Activated CD4-positive, alpha-beta memory T cell treated with anti-CD3 and anti-CD28 coated beads, Interleukin-2, amount 10 ng/mL, durations not matched to agents 7 days and 5 days (primary cell): ENCODE data around the gene CPE. TPM values are rescaled to one million over a fixed set of nuclear protein-coding genes. Genes with fewer than 3 reads are reported as not detected.
"Not testable (repeated sequence)": the region's sequence is repeated elsewhere in the genome, so short reads cannot be mapped to it uniquely, and the experiment has no call there.

Experiments
- CTCF ChIA-PET: fragments of 350-600 bp; sonication (Branson Sonifier 250); formaldehyde crosslinking; loops from one replicate; lab custom pipeline; 2021; ENCODE audit warnings: antibody characterized with exemption, inconsistent platforms; lab: Charles Lee
- POLR2A ChIA-PET: fragments of 350-600 bp; sonication (Branson Sonifier 250); formaldehyde crosslinking; loops from one replicate; lab custom pipeline; 2021; ENCODE audit warnings: antibody characterized with exemption; lab: Charles Lee
- DNase-seq: peaks from one replicate; pipeline ENCODE4 v3.0.0-alpha.2; 2020
- H3K27ac Mint-ChIP-seq: one replicate; pipeline ENCODE4 v1.8.0; 2021; ENCODE audit warnings: mild to moderate bottlenecking, mixed read lengths
- H3K27me3 Mint-ChIP-seq: one replicate; pipeline ENCODE4 v1.8.0; 2021; ENCODE audit warnings: mixed read lengths
- H3K36me3 Mint-ChIP-seq: one replicate; pipeline ENCODE4 v1.8.0; 2021; ENCODE audit warnings: low read depth, mixed read lengths
- H3K4me1 Mint-ChIP-seq: one replicate; pipeline ENCODE4 v1.8.0; 2021; ENCODE audit warnings: mixed read lengths
- H3K4me3 Mint-ChIP-seq: one replicate; pipeline ENCODE4 v1.8.0; 2021; ENCODE audit warnings: mild to moderate bottlenecking, mixed read lengths
- H3K9me3 Mint-ChIP-seq: one replicate; pipeline ENCODE4 v1.8.0; 2021; ENCODE audit warnings: mixed read lengths
- total RNA-seq, 2 experiments: library from RNA; stranded (reverse); gene quantifications; one replicate each; pipeline ENCODE4 v1.2.3, GENCODE V29; 2021

CPE gene
- total RNA-seq, 2 experiments from 2014 or later: not detected

DNA sequence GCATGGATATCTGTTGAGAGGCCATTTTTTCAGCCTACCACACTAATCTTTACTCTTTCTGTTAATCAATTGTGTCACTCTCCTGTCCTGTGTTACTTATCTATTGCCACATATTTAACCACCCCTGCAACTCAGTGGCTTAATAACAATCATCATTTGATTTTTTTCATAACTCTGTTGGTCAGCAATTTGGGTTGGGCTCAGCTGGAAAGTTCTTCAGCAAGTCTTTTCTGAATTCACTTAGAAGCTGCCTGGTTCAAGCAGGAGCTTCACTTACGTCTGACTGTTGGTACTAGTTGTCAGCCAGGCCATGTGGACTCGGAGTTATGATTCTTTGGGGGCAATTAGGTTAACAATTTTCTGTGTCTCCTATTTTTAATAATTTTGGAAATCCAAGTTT is 50.1 kb downstream of the CPE start:
- Mint-ChIP-seq H3K4me3 (no peak overlapping the region), H3K36me3 (no peaks in the 10 kb centered on the region), H3K9me3 (no peaks in the 10 kb centered on the region), H3K27ac (no peak overlapping the region), H3K27me3 (peaks cover 4% of the 10 kb centered on the region), H3K4me1 (no peaks in the 10 kb centered on the region)
- no peak for DNase-seq
- CTCF ChIA-PET: no interaction called here
- POLR2A ChIA-PET: no interaction called here

DNA sequence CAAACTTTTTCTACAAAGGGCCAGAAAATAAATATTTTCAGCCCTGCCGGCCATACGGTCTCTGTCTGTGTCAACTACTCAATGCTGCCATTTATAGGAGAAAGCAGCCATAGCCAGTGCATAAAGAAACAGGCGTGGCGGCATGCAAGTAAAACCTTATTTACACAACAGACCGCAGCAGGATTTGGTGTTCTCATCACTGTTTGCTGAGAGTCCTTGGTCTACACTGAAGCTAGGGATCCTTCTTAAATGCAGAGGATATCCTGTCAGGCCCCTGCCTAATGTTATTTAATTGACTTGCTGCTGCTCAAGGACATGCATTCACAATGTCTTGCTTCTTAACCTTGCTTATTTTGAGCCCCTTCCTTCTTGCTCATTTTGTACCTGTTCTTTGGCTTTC is 54.7 kb downstream of the CPE start:
- Mint-ChIP-seq H3K4me1 (no peaks in the 10 kb centered on the region), H3K9me3 (no peaks in the 10 kb centered on the region), H3K4me3 (no peak overlapping the region), H3K27ac (no peak overlapping the region), H3K36me3 (no peaks in the 10 kb centered on the region), H3K27me3 (peaks cover 2% of the 10 kb centered on the region)
- no peak for DNase-seq
- POLR2A ChIA-PET: no interaction called here
- CTCF ChIA-PET: interaction anchor here (1.3 kb wide), 1 partner anchor 321 kb away, joined by 3 read pairs; the partner anchor contains the start of gene TMEM192

DNA sequence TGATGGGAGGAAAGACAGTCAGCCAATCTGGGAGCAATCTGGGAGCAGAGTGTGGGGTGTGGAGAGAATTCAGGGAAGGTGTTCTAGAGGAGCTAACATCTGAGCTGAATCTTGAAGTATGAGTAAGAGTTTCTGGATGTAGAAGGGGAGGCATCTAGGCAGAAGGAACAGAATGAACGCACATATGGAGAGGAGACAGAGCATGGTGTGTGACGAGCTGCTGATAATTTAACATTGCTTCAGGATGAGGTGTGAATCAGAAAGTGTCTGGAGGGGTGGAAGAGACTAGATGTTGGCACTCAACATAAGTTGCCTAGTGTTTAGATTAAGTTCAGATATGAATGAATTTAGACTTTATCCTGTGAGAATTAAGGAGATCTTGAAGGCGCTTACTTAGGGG is 58.9 kb downstream of the CPE start:
- ChIA-PET CTCF (no interaction called here), POLR2A (no interaction called here)
- Mint-ChIP-seq H3K4me1 (no peaks in the 10 kb centered on the region), H3K36me3 (no peaks in the 10 kb centered on the region), H3K9me3 (no peaks in the 10 kb centered on the region), H3K4me3 (no peak overlapping the region), H3K27ac (no peak overlapping the region), H3K27me3 (peaks cover 2% of the 10 kb centered on the region)
- no peak for DNase-seq

DNA sequence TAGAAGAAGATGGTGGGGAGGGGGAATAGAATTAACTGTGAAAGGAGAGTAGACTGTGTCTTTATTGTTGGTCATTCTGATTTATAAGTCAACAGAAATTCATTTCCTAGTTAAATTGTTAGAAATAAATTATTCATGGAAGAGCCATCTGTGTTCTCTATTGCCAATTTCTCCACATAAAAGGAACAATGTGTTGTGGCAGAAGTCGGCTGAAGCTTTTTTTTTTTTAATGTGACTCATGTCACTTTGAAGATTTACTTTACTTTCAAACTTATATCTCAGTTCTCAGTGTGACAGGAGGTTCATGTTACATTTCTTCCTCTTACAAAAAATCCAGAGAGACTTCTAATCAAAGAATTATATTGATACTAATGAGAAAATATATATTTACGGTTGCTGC is 60.5 kb downstream of the CPE start:
- ChIA-PET POLR2A (no interaction called here), CTCF (interaction anchor here (0.7 kb wide), 1 partner anchor 308 kb away, joined by 3 read pairs; no protein-coding TSS in a partner anchor)
- DNase-seq: no peak
- Mint-ChIP-seq H3K27ac (no peak overlapping the region), H3K4me3 (no peak overlapping the region), H3K4me1 (no peaks in the 10 kb centered on the region), H3K36me3 (no peaks in the 10 kb centered on the region), H3K9me3 (no peaks in the 10 kb centered on the region), H3K27me3 (peaks cover 2% of the 10 kb centered on the region)

DNA sequence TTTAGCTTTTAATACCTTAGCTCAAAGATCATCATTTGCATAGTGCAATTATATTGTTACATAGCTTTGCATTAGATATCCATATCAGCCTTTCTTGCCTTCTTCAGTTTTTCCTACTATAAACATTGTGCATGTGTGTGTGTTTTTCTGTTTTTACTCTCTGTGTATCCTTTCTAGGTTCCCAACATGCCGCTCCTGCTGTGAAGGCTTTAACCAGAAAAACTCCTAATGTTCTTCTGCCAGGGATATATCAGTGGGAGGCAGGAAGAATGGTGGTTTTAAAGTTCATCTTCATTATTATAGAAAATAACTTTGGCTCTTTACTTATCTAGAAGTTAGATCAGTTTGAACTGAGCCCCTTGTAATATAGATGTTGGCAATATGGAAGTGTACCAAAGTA is 61.2 kb downstream of the CPE start:
- Mint-ChIP-seq H3K27me3 (no peaks in the 10 kb centered on the region), H3K4me1 (no peaks in the 10 kb centered on the region), H3K27ac (no peak overlapping the region), H3K9me3 (no peaks in the 10 kb centered on the region), H3K4me3 (no peak overlapping the region), H3K36me3 (no peaks in the 10 kb centered on the region)
- ChIA-PET CTCF (interaction anchor here (0.7 kb wide), 1 partner anchor 309 kb away, joined by 3 read pairs; no protein-coding TSS in a partner anchor), POLR2A (no interaction called here)
- DNase-seq: no peak

DNA sequence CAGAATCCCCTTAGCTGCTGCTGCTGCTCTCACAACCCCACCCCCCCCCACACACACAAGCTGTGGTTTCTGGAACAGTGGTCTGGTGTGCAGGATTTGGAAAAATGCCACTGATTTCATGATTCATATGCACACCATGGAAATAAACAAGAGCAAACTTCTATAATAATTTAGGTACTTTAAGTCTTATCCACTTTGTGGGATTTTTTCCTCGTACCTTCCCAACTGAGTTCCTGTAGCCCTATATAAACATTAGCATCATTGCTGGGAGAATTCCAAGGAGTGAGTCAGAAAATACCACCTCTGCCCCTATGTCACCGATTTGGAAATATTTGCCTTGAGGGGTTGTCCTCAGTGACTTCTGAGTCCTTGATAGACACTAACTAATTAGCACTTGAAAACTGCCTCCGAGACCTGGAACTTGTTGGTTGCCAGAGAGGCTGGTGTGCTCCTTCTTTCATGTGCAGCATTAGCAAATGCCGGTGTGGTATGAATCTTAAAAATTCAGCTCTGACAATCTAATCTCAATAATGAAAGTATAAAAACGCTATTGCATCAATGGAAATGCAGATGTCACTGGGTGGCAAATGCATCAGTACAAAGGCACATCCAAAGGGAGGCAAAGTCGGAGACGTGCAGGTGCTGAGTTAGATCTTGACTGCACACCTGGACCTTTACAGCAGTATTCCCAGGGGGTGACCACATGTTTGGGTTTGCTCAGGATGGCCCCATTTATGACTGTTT is 61.8 kb downstream of the CPE start:
- H3K36me3 Mint-ChIP-seq: no peaks in the 10 kb centered on the region
- CTCF ChIA-PET: no interaction called here
- no peaks in the 10 kb centered on the region for H3K27me3 Mint-ChIP-seq
- H3K4me3 Mint-ChIP-seq: no peak overlapping the region
- no peaks in the 10 kb centered on the region for H3K9me3 Mint-ChIP-seq
- no peak for DNase-seq
- no peaks in the 10 kb centered on the region for H3K4me1 Mint-ChIP-seq
- no peak overlapping the region for H3K27ac Mint-ChIP-seq
- POLR2A ChIA-PET: no interaction called here

DNA sequence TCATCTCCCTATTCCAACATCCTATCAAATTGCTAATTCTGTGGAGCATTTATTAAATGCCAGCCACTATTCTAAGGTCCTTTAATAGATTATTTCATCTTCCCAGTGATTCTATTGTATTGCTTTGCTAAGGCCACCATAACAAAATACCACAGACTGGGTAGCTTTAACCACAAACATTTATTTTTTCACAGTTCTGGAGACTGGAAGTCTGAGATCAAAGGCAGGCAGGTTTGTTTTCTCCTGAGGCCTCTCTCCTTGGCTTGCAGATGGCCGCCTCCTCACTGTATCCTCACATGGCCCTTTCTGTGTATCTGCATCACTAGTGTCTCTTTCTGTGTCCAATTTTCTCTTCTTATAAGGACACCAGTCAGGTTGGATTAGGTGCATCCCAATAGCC is 64.5 kb downstream of the CPE start:
- DNase-seq: no peak
- CTCF ChIA-PET: no interaction called here
- no peaks in the 10 kb centered on the region for H3K9me3 Mint-ChIP-seq
- H3K27ac Mint-ChIP-seq: no peak overlapping the region
- POLR2A ChIA-PET: no interaction called here
- no peaks in the 10 kb centered on the region for H3K4me1 Mint-ChIP-seq
- H3K27me3 Mint-ChIP-seq: no peaks in the 10 kb centered on the region
- no peaks in the 10 kb centered on the region for H3K36me3 Mint-ChIP-seq
- H3K4me3 Mint-ChIP-seq: no peak overlapping the region

DNA sequence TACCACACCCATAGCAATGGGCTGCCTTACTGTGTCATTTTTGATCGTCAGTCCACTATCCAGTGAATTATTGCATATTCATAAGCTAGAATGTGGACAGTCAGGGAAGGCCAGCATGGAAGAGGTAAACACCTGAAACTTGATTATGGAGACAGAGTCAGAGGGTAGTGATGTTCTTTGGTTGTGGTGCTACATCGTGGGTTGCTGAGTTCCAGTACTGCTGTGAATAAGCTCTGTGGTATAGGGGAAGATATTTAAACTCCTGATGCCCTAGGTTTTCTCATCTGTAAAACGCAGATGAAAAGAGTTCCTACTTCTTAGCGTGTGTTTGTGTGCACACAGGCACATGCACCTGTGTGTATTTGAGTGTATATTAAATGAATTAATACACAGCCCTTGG is 69.9 kb downstream of the CPE start:
- CTCF ChIA-PET: no interaction called here
- Mint-ChIP-seq H3K4me3 (no peak overlapping the region), H3K36me3 (no peaks in the 10 kb centered on the region), H3K9me3 (no peaks in the 10 kb centered on the region), H3K4me1 (peaks cover 4% of the 10 kb centered on the region), H3K27ac (no peak overlapping the region), H3K27me3 (peaks cover 4% of the 10 kb centered on the region)
- POLR2A ChIA-PET: no interaction called here
- no peak for DNase-seq

DNA sequence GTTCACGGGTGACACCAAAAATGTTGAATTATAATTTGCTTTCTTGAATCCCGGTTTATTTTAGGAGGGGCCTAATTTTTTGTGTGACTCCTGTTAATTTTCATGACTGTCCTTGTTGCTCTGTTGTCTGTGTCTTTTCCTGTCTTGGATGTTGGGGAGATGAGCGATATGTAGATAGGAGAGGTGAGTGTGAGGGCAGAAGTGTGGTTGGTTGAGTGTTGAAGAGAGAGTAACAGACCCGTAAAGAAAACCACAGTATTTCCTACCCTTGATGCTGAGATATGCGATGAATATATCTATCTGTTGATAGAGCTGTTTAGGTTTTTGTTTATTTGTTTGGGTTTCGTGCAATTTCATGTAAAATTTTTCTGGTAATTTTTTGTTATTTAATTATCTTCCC is 70.5 kb downstream of the CPE start:
- DNase-seq: no peak
- Mint-ChIP-seq H3K27me3 (peaks cover 6% of the 10 kb centered on the region), H3K9me3 (no peaks in the 10 kb centered on the region), H3K4me1 (peaks cover 4% of the 10 kb centered on the region), H3K36me3 (no peaks in the 10 kb centered on the region), H3K27ac (no peak overlapping the region), H3K4me3 (no peak overlapping the region)
- POLR2A ChIA-PET: no interaction called here
- CTCF ChIA-PET: no interaction called here

DNA sequence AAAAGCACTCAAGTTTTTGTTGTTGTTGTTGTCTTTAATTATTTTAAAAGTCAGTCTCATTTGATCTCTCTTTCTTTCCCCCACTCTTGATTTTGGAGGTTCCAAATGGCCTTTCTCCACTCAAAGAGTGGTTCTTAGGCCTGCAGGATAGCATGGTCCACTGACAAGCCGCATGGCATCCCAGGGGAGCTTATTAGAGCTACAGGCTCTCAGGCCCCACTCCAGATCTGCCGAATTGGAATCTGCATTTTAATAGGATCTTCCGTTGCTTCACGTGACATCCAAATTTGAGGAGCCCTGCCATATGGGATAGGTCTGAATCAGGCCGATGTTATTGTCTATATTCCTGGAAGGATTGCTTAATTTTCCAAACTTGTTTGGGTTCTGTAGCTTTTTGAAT is 72.1 kb downstream of the CPE start:
- Mint-ChIP-seq H3K27me3 (peaks cover 7% of the 10 kb centered on the region), H3K4me3 (no peak overlapping the region), H3K36me3 (no peaks in the 10 kb centered on the region), H3K9me3 (no peaks in the 10 kb centered on the region), H3K27ac (no peak overlapping the region), H3K4me1 (peaks cover 4% of the 10 kb centered on the region)
- ChIA-PET CTCF (no interaction called here), POLR2A (no interaction called here)
- no peak for DNase-seq

DNA sequence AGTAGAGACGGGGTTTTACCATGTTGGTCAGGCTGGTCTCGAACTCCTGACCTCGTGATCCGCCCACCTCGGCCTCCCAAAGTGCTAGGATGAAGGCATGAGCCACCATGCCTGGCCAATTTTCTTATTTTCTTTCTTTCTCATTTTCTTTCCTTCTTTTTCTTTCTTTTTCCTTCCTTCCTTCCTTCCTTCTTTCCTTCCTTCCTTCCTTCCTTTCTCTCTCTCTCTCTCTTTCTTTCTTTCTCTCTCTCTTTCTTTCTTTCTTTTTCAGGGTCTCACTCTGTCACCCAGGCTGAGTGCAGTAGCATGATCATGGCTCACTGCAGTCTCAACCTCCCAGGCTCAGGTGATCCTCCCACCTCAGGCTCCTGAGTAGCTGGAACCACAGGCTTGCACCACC is 74.3 kb downstream of the CPE start:
- H3K4me1 Mint-ChIP-seq, H3K36me3 Mint-ChIP-seq, POLR2A ChIA-PET, H3K27ac Mint-ChIP-seq, H3K4me3 Mint-ChIP-seq, H3K9me3 Mint-ChIP-seq, DNase-seq: not testable (repeated sequence)
- peaks cover 16% of the 10 kb centered on the region for H3K27me3 Mint-ChIP-seq
- CTCF ChIA-PET: interaction anchor here (1.3 kb wide), 1 partner anchor 75 kb away, joined by 5 read pairs; the partner anchor contains the start of gene CPE

DNA sequence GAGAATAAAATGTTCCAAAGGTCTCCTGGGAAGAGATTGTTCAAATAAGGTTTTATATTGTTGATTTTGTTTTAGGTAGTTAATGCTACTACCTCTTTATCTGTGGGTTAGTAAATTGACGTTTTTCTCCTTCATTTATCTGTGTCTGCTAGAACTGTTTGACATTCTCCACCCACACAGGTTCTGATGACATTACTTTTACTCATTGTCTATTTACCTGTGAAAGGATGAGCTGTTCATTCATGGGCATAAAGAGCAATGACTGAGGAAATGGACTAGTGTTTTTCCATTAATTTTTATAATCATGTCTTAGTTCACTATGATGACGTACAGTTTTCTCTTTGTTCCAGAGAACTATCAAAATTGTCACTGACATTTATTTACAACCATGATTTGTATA is 75.6 kb downstream of the CPE start:
- Mint-ChIP-seq H3K27me3 (peaks cover 15% of the 10 kb centered on the region), H3K4me3 (no peak overlapping the region), H3K4me1 (peaks cover under 1% of the 10 kb centered on the region), H3K36me3 (no peaks in the 10 kb centered on the region), H3K27ac (no peak overlapping the region), H3K9me3 (no peaks in the 10 kb centered on the region)
- ChIA-PET POLR2A (no interaction called here), CTCF (interaction anchor here (1.4 kb wide), 1 partner anchor 342 kb away, joined by 3 read pairs; the partner anchor contains the start of gene TMEM192)
- no peak for DNase-seq

DNA sequence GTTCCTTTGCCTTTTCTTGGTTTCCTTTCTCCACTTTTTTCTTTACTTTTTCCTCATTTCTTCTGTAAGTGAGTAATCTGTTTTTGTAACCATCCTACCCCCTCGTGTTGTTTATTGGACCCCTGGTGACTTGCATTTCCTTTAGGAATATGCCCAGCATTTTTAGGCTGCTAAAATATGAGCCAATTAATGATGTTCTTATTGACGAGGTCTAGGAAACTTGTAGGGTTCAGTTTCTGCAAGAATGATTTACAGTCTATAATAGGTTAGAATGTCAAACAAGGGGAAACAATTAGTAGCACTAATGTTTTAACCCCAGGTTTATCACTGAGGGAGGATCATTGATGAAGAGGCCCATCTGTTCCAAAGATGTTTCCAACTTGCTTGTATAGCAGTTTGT is 79.0 kb downstream of the CPE start:
- no peaks in the 10 kb centered on the region for H3K36me3 Mint-ChIP-seq
- CTCF ChIA-PET: no interaction called here
- no peaks in the 10 kb centered on the region for H3K4me1 Mint-ChIP-seq

DNA sequence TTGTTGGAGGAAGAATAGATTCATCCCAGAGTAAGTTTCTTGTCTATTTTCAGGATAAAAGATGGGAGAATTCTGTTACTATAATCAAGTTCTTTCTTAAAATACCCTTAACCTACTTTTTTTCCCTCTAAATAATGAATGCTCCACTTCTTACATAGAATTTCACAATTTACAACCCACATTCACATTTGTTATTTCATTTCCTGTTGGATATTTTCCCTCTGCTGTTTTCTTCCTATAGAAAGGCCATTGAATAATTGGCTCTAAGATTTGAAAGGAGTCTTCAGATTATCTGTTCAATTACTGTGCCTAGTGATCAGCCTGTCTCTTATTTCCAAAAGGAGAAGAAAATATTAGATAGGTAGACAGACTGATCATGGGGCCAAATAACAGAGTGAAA is 79.7 kb downstream of the CPE start:
- CTCF ChIA-PET: no interaction called here
- no peaks in the 10 kb centered on the region for H3K36me3 Mint-ChIP-seq
- H3K27ac Mint-ChIP-seq: no peak overlapping the region
- H3K4me3 Mint-ChIP-seq: no peak overlapping the region
- H3K9me3 Mint-ChIP-seq: no peaks in the 10 kb centered on the region
- DNase-seq: no peak
- peaks cover 14% of the 10 kb centered on the region for H3K27me3 Mint-ChIP-seq
- H3K4me1 Mint-ChIP-seq: no peaks in the 10 kb centered on the region
- POLR2A ChIA-PET: no interaction called here

More for the DNA sequence above, 79.0 kb downstream of the CPE start:
- no peak overlapping the region for H3K27ac Mint-ChIP-seq
- H3K27me3 Mint-ChIP-seq: peaks cover 15% of the 10 kb centered on the region
- POLR2A ChIA-PET: no interaction called here
- no peaks in the 10 kb centered on the region for H3K9me3 Mint-ChIP-seq
- no peak for DNase-seq
- H3K4me3 Mint-ChIP-seq: no peak overlapping the region
